NCI-H524 treated with DMSO at 0.1 percent for 48 hours (cell line): ENCODE results near the gene DIP2C.

Experiments
- DNase-seq: peaks from one replicate; lab custom pipeline; 2025; lab: John Stamatoyannopoulos, UW

Gene DIP2C

GRCh38 chr10:494149-494542, 195.3 kb downstream of the DIP2C start:
- no peak for DNase-seq

- no peak for DNase-seq
These were observed 195.9 kb downstream of the DIP2C start for GRCh38 chr10:493391-494148.

GRCh38 chr10:492836-493235, 196.6 kb downstream of the DIP2C start:
- DNase-seq, result no peak

- no peak for DNase-seq
These were observed 197.6 kb downstream of the DIP2C start for GRCh38 chr10:491667-492424.

GRCh38 chr10:490891-491571, 198.4 kb downstream of the DIP2C start:
- no peak for DNase-seq

- DNase-seq, result no peak
These were observed 199.2 kb downstream of the DIP2C start for GRCh38 chr10:490256-490655.

- DNase-seq, result no peak
These were observed 200.1 kb downstream of the DIP2C start for GRCh38 chr10:489330-489729.

- DNase-seq, result no peak
These were observed 200.6 kb downstream of the DIP2C start for GRCh38 chr10:488933-489215.

- DNase-seq, result no peak
These were observed 201.2 kb downstream of the DIP2C start for GRCh38 chr10:488081-488932.

- no peak for DNase-seq
These were observed 202.7 kb downstream of the DIP2C start for GRCh38 chr10:486666-487322.

- DNase-seq, result no peak
These were observed 203.3 kb downstream of the DIP2C start for GRCh38 chr10:486206-486605.

GRCh38 chr10:485776-486175, 203.7 kb downstream of the DIP2C start:
- no peak for DNase-seq

- DNase-seq, result no peak
These were observed 204.4 kb downstream of the DIP2C start for GRCh38 chr10:484925-485661.

GRCh38 chr10:484441-484924, 205.0 kb downstream of the DIP2C start:
- no peak for DNase-seq

- DNase-seq, result no peak
These were observed 206.2 kb downstream of the DIP2C start for GRCh38 chr10:483261-483660.

- DNase-seq, result no peak
These were observed 206.6 kb downstream of the DIP2C start for GRCh38 chr10:482848-483247.

GRCh38 chr10:482051-482501, 207.4 kb downstream of the DIP2C start:
- no peak for DNase-seq

GRCh38 chr10:481628-482027, 207.8 kb downstream of the DIP2C start:
- no peak for DNase-seq

GRCh38 chr10:480928-481552, 208.4 kb downstream of the DIP2C start:
- DNase-seq, result peak; percentile 1

GRCh38 chr10:480498-480927, 209.0 kb downstream of the DIP2C start:
- no peak for DNase-seq
